Measurements from ENCODE around the gene C3orf18. TPM values are rescaled to one million over a fixed set of nuclear protein-coding genes. Genes with fewer than 3 reads are reported as not detected.

The C3orf18 gene
- polyA plus RNA-seq, 1 donor from 2014 or later, result 39.9 TPM

GRCh38 chr3:50587806-50588758, 20.5 kb upstream of the C3orf18 start:
- no peak overlapping the region for H2AFZ ChIP-seq (ENCODE audit: low read depth, low read length)
- no peak overlapping the region for H3K4me3 ChIP-seq (ENCODE audit: low read length)
- H3K36me3 ChIP-seq (ENCODE audit: insufficient read depth, low read length), result no peaks in the 10 kb centered on the region
- H3K9ac ChIP-seq (ENCODE audit: low read length), result no peak overlapping the region
- no peaks in the 10 kb centered on the region for H3K79me2 ChIP-seq (replicated peaks; ENCODE audit: insufficient read depth, low read length)
- H3K27me3 ChIP-seq (ENCODE audit: insufficient read depth, low read depth, low read length), result no peaks in the 10 kb centered on the region
- no peaks in the 10 kb centered on the region for H3F3A ChIP-seq (ENCODE audit: insufficient read depth, low read length, poor library complexity, severe bottlenecking)
- no peak overlapping the region for H3K4me2 ChIP-seq (ENCODE audit: low read length)
- no peaks in the 10 kb centered on the region for H3K9me3 ChIP-seq (ENCODE audit: low read length)
- TF ChIP-seq EZH2 (IDR thresholded peaks at IDR 0.05; ENCODE audit: borderline replicate concordance, insufficient read depth, low read length, poor library complexity, severe bottlenecking) (no peak), TAF1 (IDR thresholded peaks at IDR 0.05; ENCODE audit: low read depth) (no peak), MXI1 (conservative IDR thresholded peaks at IDR 0.05; ENCODE audit: poor library complexity, severe bottlenecking) (no peak), EP300 (conservative IDR thresholded peaks at IDR 0.05; ENCODE audit: poor library complexity, severe bottlenecking) (no peak), POLR2AphosphoS5 (IDR thresholded peaks at IDR 0.05) (no peak), RAD21 (conservative IDR thresholded peaks at IDR 0.05) (no peak), CTCF (IDR thresholded peaks at IDR 0.05; ENCODE audit: poor library complexity, severe bottlenecking) (no peak), REST (IDR thresholded peaks at IDR 0.05; ENCODE audit: borderline replicate concordance) (no peak), SMC3 (conservative IDR thresholded peaks at IDR 0.05; ENCODE audit: poor library complexity) (no peak)
- H4K20me1 ChIP-seq (ENCODE audit: insufficient read depth), result no peaks in the 10 kb centered on the region
- no peak overlapping the region for H3K27ac ChIP-seq (ENCODE audit: low read length)
- H3K9me2 ChIP-seq (ENCODE audit: insufficient read depth, low read length), result no peaks in the 10 kb centered on the region

DNA sequence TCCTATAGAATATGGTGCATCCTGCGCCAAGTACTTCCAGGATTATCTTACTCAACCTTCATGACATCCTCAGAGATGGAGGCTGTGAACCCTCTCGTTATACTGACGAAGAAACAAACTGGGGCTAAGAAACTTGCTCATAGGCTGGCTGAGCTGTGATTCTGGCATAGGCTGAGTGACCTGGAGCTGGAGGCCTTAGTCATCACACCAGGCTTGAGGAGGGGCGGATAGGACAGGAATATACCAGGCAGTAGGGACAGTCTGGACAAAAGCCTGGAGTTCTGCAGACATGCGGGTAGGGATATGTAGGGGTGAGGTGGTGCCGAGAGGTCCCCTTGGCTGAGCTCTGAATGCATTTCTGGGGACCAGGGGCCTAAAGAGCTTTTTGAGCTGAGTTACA, 19.8 kb upstream of the C3orf18 start:
- Histone ChIP-seq H2AFZ (ENCODE audit: low read depth, low read length) (no peak overlapping the region), H3K27ac (ENCODE audit: low read length) (no peak overlapping the region), H3K4me2 (ENCODE audit: low read length) (no peak overlapping the region), H3K36me3 (ENCODE audit: insufficient read depth, low read length) (no peaks in the 10 kb centered on the region), H4K20me1 (ENCODE audit: insufficient read depth) (no peaks in the 10 kb centered on the region), H3K9ac (ENCODE audit: low read length) (no peak overlapping the region), H3K79me2 (replicated peaks; ENCODE audit: insufficient read depth, low read length) (no peaks in the 10 kb centered on the region), H3K9me3 (ENCODE audit: low read length) (no peaks in the 10 kb centered on the region), H3K27me3 (ENCODE audit: insufficient read depth, low read depth, low read length) (no peaks in the 10 kb centered on the region), H3F3A (ENCODE audit: insufficient read depth, low read length, poor library complexity, severe bottlenecking) (no peaks in the 10 kb centered on the region), H3K4me3 (ENCODE audit: low read length) (no peak overlapping the region), H3K9me2 (ENCODE audit: insufficient read depth, low read length) (no peaks in the 10 kb centered on the region)
- TF ChIP-seq CTCF (IDR thresholded peaks at IDR 0.05; ENCODE audit: poor library complexity, severe bottlenecking), result no peak
- no peak for TF ChIP-seq MXI1 (conservative IDR thresholded peaks at IDR 0.05; ENCODE audit: poor library complexity, severe bottlenecking)
- TF ChIP-seq POLR2AphosphoS5 (IDR thresholded peaks at IDR 0.05), result no peak
- TF ChIP-seq EP300 (conservative IDR thresholded peaks at IDR 0.05; ENCODE audit: poor library complexity, severe bottlenecking), result no peak
- TF ChIP-seq SMC3 (conservative IDR thresholded peaks at IDR 0.05; ENCODE audit: poor library complexity), result no peak
- no peak for TF ChIP-seq REST (IDR thresholded peaks at IDR 0.05; ENCODE audit: borderline replicate concordance)
- no peak for TF ChIP-seq EZH2 (IDR thresholded peaks at IDR 0.05; ENCODE audit: borderline replicate concordance, insufficient read depth, low read length, poor library complexity, severe bottlenecking)
- no peak for TF ChIP-seq RAD21 (conservative IDR thresholded peaks at IDR 0.05)
- no peak for TF ChIP-seq TAF1 (IDR thresholded peaks at IDR 0.05; ENCODE audit: low read depth)

All from neural cell (in vitro differentiated cells).